Activated naive CD8-positive, alpha-beta T cell (primary cell): ENCODE results near the gene PATJ.

Experiments used
- H3K27ac Mint-ChIP-seq: one replicate; pipeline ENCODE4 v1.8.0; 2021; ENCODE audit warnings: mixed read lengths
- H3K27me3 Mint-ChIP-seq: one replicate; pipeline ENCODE4 v1.8.0; 2021; ENCODE audit warnings: mixed read lengths
- H3K36me3 Mint-ChIP-seq: one replicate; pipeline ENCODE4 v1.8.0; 2021; ENCODE audit warnings: mixed read lengths
- H3K4me1 Mint-ChIP-seq: one replicate; pipeline ENCODE4 v1.8.0; 2021; ENCODE audit warnings: low read depth, mixed read lengths
- H3K4me3 Mint-ChIP-seq: one replicate; pipeline ENCODE4 v1.8.0; 2021; ENCODE audit warnings: mild to moderate bottlenecking, mixed read lengths
- H3K9me3 Mint-ChIP-seq: one replicate; pipeline ENCODE4 v1.8.0; 2021; ENCODE audit warnings: low read depth, mixed read lengths

The PATJ gene

GRCh38 chr1:62057641-62058290, 315.5 kb downstream of the PATJ start:
- no peaks in the 10 kb centered on the region for H3K27me3 Mint-ChIP-seq
- no peaks in the 10 kb centered on the region for H3K4me1 Mint-ChIP-seq
- no peak overlapping the region for H3K27ac Mint-ChIP-seq
- H3K4me3 Mint-ChIP-seq: no peak overlapping the region
- H3K36me3 Mint-ChIP-seq: peaks cover 16% of the 10 kb centered on the region
- H3K9me3 Mint-ChIP-seq: no peaks in the 10 kb centered on the region

GRCh38 chr1:62058956-62059355, 316.7 kb downstream of the PATJ start:
- Mint-ChIP-seq H3K4me3 (no peak overlapping the region), H3K9me3 (no peaks in the 10 kb centered on the region), H3K27me3 (no peaks in the 10 kb centered on the region), H3K27ac (no peak overlapping the region), H3K4me1 (no peaks in the 10 kb centered on the region), H3K36me3 (peaks cover 20% of the 10 kb centered on the region)

GRCh38 chr1:62062087-62062486, 319.8 kb downstream of the PATJ start:
- no peak overlapping the region for H3K4me3 Mint-ChIP-seq
- no peaks in the 10 kb centered on the region for H3K27me3 Mint-ChIP-seq
- H3K36me3 Mint-ChIP-seq: peaks cover 35% of the 10 kb centered on the region
- no peaks in the 10 kb centered on the region for H3K4me1 Mint-ChIP-seq
- no peak overlapping the region for H3K27ac Mint-ChIP-seq
- no peaks in the 10 kb centered on the region for H3K9me3 Mint-ChIP-seq

- peaks cover 27% of the 10 kb centered on the region for H3K36me3 Mint-ChIP-seq
Measured at GRCh38 chr1:62064829-62065407, 322.6 kb downstream of the PATJ start.

GRCh38 chr1:62066713-62067112, 324.4 kb downstream of the PATJ start:
- no peak overlapping the region for H3K27ac Mint-ChIP-seq
- H3K9me3 Mint-ChIP-seq: no peaks in the 10 kb centered on the region
- no peaks in the 10 kb centered on the region for H3K4me1 Mint-ChIP-seq
- H3K27me3 Mint-ChIP-seq: no peaks in the 10 kb centered on the region
- no peak overlapping the region for H3K4me3 Mint-ChIP-seq
- H3K36me3 Mint-ChIP-seq: peaks cover 31% of the 10 kb centered on the region

More at GRCh38 chr1:62064829-62065407, 322.6 kb downstream of the PATJ start:
- no peaks in the 10 kb centered on the region for H3K27me3 Mint-ChIP-seq
- no peaks in the 10 kb centered on the region for H3K9me3 Mint-ChIP-seq
- no peak overlapping the region for H3K27ac Mint-ChIP-seq
- H3K4me3 Mint-ChIP-seq: no peak overlapping the region
- no peaks in the 10 kb centered on the region for H3K4me1 Mint-ChIP-seq

- Mint-ChIP-seq H3K4me1 (no peaks in the 10 kb centered on the region), H3K9me3 (no peaks in the 10 kb centered on the region), H3K27me3 (no peaks in the 10 kb centered on the region), H3K4me3 (no peak overlapping the region), H3K27ac (no peak overlapping the region), H3K36me3 (peaks cover 24% of the 10 kb centered on the region)
Measured at GRCh38 chr1:62068416-62068843, 326.1 kb downstream of the PATJ start.

- H3K27ac Mint-ChIP-seq: no peak overlapping the region
- H3K9me3 Mint-ChIP-seq: no peaks in the 10 kb centered on the region
- H3K4me3 Mint-ChIP-seq: no peak overlapping the region
Measured at GRCh38 chr1:62068978-62069377, 326.7 kb downstream of the PATJ start.

GRCh38 chr1:62070384-62071011, 328.2 kb downstream of the PATJ start:
- Mint-ChIP-seq H3K27me3 (no peaks in the 10 kb centered on the region), H3K9me3 (no peaks in the 10 kb centered on the region), H3K36me3 (peaks cover 14% of the 10 kb centered on the region), H3K4me1 (no peaks in the 10 kb centered on the region), H3K27ac (no peak overlapping the region), H3K4me3 (no peak overlapping the region)

More at GRCh38 chr1:62068978-62069377, 326.7 kb downstream of the PATJ start:
- peaks cover 19% of the 10 kb centered on the region for H3K36me3 Mint-ChIP-seq
- H3K27me3 Mint-ChIP-seq: no peaks in the 10 kb centered on the region
- H3K4me1 Mint-ChIP-seq: no peaks in the 10 kb centered on the region

GRCh38 chr1:62071695-62072094, 329.4 kb downstream of the PATJ start:
- no peaks in the 10 kb centered on the region for H3K4me1 Mint-ChIP-seq
- H3K27me3 Mint-ChIP-seq: no peaks in the 10 kb centered on the region
- no peak overlapping the region for H3K27ac Mint-ChIP-seq
- no peak overlapping the region for H3K4me3 Mint-ChIP-seq
- peaks cover 4% of the 10 kb centered on the region for H3K36me3 Mint-ChIP-seq
- no peaks in the 10 kb centered on the region for H3K9me3 Mint-ChIP-seq

DNA sequence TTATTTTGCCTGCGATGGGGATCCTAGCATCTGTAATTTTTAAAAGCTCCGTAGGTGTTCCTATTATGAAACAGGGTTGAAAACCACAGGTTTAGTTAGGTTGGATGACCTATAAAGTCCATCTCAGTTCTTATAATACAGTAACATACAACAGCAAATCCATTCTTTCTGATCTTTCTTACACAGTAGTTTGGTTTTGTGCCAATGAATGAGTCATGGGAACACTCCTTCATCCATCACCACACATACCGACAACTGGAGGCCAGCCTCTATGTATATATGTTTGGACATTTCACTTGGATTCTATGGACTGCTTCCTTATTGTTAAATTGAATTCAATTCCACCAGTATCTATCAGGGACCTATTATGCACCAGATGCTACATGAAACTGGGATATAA, 334.0 kb downstream of the PATJ start:
- Mint-ChIP-seq H3K4me1 (no peaks in the 10 kb centered on the region), H3K36me3 (no peaks in the 10 kb centered on the region), H3K4me3 (no peak overlapping the region), H3K27ac (no peak overlapping the region), H3K27me3 (no peaks in the 10 kb centered on the region), H3K9me3 (no peaks in the 10 kb centered on the region)

DNA sequence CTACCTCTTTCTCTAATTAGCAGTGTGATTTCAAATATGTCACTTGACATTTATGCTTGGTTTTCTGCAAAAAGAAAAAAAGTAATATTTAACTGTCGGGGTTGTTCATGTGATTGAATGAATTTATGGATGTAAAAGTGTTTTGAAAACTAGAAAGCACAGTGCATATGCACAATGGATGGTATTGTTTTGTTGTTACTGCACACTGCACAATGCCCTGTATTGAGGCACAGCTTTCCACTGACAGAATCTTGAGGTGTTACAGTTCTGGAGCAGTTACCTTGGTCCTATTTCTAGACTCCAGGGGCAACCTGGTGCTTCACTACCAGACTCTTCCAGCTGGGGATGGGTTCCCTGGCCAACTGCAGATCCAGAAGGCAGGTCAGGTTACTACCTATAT, 335.5 kb downstream of the PATJ start:
- H3K27ac Mint-ChIP-seq: peak overlapping the region; percentile 22

GRCh38 chr1:62082456-62083363, 340.4 kb downstream of the PATJ start:
- H3K4me1 Mint-ChIP-seq: no peaks in the 10 kb centered on the region
- H3K27ac Mint-ChIP-seq: no peak overlapping the region
- no peaks in the 10 kb centered on the region for H3K9me3 Mint-ChIP-seq
- no peaks in the 10 kb centered on the region for H3K27me3 Mint-ChIP-seq
- H3K36me3 Mint-ChIP-seq: peaks cover 5% of the 10 kb centered on the region
- H3K4me3 Mint-ChIP-seq: no peak overlapping the region

More for the DNA sequence above, 335.5 kb downstream of the PATJ start:
- H3K4me1 Mint-ChIP-seq: no peaks in the 10 kb centered on the region
- H3K36me3 Mint-ChIP-seq: peaks cover 3% of the 10 kb centered on the region
- no peaks in the 10 kb centered on the region for H3K27me3 Mint-ChIP-seq
- H3K4me3 Mint-ChIP-seq: no peak overlapping the region
- H3K9me3 Mint-ChIP-seq: no peaks in the 10 kb centered on the region

GRCh38 chr1:62084310-62084890, 342.1 kb downstream of the PATJ start:
- Mint-ChIP-seq H3K27ac (no peak overlapping the region), H3K9me3 (no peaks in the 10 kb centered on the region), H3K27me3 (no peaks in the 10 kb centered on the region), H3K4me1 (no peaks in the 10 kb centered on the region), H3K4me3 (no peak overlapping the region), H3K36me3 (peaks cover 11% of the 10 kb centered on the region)

GRCh38 chr1:62088439-62088838, 346.2 kb downstream of the PATJ start:
- Mint-ChIP-seq H3K27ac (no peak overlapping the region), H3K4me3 (no peak overlapping the region), H3K4me1 (no peaks in the 10 kb centered on the region), H3K36me3 (peaks cover 12% of the 10 kb centered on the region), H3K27me3 (no peaks in the 10 kb centered on the region), H3K9me3 (no peaks in the 10 kb centered on the region)
